NCI-H82 treated with DMSO at 0.1 percent for 48 hours (cell line): Measurements from ENCODE around the gene VWDE.
"Not testable (repeated sequence)": the region's sequence is repeated elsewhere in the genome, so short reads cannot be mapped to it uniquely, and the experiment has no call there.

ENCODE experiments used
- DNase-seq: peaks from one replicate; lab custom pipeline; 2025; ENCODE audit not compliant: unreplicated experiment; lab: John Stamatoyannopoulos, UW

The VWDE gene

GRCh38 chr7:12402365-12402725 lies 1.3 kb downstream of the VWDE start:
- DNase-seq: no peak

- DNase-seq: no peak
These were observed 1.9 kb downstream of the VWDE start for GRCh38 chr7:12401538-12402364.

- no peak for DNase-seq
These were observed 5.5 kb downstream of the VWDE start for GRCh38 chr7:12398186-12398585.

DNA sequence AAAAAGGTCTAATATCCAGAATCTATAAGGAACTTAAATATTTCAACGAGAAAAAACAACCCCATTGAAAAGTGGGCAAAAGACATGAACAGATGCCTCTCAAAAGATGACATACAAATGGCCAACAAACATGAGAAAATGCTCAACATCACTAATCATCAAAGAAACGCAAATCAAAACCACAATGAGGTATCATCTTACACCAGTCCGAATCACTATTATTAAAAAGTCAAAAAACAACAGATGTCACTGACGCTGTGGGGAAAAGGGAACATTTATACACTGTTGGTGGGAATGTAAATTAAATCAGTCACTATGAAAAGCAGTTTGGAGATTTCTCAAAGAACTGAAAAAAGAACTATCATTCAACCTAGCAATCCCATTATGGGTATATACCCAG lies 6.0 kb downstream of the VWDE start:
- DNase-seq: no peak

- not testable (repeated sequence) for DNase-seq
These were observed 7.0 kb downstream of the VWDE start for GRCh38 chr7:12396670-12397069.

DNA sequence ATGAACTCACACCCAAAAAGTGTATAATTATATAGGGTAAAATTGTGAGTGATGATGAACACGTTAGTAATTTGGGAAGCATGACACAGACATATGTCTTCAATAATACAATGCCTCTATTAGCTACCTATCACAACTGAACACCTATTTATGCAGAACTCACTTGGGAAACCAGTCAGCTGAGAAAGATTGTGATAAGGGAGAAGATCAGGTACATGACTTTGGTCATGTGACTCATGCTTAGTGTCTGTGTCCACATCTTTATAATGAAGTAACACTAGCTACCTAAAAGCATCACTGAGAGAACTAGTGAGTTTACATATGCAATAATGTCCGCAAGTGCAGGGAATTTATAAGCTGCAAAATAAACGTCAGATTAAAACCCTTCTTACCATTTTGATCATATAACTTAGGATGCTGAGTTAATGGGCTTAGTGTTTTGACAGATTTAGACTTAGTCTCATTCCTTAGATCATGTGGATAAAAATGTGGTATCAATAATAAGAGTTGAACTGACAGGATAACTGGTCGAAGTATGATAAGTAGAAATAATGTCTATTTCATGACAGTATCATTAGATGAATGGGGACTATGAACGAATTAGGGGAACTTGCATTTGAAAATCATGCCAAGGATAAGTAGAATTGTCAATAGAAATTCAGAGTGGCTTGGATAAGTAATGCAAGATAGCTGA lies 11.6 kb downstream of the VWDE start:
- DNase-seq: no peak

- DNase-seq: peak; percentile 9
These were observed 14.5 kb downstream of the VWDE start for GRCh38 chr7:12389089-12389700.

- no peak for DNase-seq
These were observed 17.3 kb downstream of the VWDE start for GRCh38 chr7:12386313-12386740.

GRCh38 chr7:12385364-12385786 lies 18.3 kb downstream of the VWDE start:
- DNase-seq: peak; percentile 55

- DNase-seq: no peak
These were observed 20.3 kb downstream of the VWDE start for GRCh38 chr7:12383377-12383776.

DNA sequence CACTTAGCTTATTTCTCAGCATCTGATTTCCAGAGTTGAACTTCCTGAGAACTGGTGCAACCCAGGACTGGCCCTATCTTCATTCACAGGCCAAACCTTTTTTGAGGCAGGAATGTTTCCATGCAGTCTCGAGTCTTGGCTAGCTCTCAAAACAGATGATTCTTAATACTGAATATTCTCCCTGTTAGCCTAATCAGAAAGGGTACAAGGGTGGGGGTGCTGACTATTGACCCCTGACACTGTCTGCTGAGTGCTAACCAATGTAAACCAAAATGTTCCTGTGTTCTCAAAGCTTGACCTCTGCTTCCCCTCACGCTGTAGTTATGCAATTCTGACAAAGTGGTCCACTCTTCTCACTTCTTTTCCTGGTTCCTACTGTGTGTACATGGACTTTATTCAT lies 25.3 kb downstream of the VWDE start:
- no peak for DNase-seq

DNA sequence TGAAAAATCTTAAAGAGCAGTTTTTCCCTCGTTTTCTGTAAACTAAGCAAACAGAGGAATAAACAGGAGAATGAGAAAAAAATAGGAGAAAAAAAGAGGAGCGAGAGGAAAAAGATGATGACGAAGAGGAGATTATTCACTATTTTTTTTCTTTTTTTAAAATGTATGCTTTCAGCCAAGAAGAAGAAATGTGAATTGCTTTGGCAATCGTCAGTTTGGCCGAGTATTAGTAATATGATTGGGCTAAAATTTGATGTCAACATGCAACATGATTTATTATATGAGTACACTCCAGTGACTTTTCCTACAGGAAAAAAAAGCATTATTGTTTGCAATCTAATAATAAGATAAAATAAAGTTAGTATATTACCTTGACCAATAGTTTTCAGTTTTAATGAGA lies 26.3 kb downstream of the VWDE start:
- no peak for DNase-seq

DNA sequence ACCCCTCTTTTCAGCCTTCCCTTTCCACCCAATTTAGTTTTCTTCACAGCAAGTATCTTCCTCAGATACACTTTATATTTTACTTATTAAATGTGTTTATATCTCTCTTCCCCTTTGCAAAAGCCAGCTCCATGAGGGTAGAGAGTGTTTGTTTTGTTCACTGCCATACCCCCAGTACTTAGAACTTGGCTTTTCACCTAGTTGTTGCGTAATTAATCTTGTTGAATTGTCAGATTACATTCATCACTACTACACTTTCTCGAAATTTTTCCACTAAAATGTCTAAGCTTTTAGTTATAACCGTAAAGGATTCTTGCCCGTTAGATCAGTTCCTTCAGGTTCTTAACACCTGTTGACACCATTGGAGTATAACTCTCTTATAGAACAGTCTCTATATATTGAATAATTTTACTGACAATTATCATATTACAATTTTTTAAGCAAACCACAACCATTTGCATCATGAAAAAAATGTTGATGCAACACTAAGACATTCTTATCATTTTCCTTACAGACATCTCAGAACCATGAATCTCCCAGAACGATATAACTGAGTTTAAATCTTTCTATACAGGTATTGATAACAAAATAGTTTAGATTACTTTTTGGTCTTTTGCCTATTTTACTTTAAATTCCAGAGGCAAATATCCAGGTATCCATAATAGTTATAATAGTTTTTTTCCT lies 29.9 kb downstream of the VWDE start:
- no peak for DNase-seq

- DNase-seq: no peak
These were observed 33.4 kb downstream of the VWDE start for GRCh38 chr7:12370249-12370648.

DNA sequence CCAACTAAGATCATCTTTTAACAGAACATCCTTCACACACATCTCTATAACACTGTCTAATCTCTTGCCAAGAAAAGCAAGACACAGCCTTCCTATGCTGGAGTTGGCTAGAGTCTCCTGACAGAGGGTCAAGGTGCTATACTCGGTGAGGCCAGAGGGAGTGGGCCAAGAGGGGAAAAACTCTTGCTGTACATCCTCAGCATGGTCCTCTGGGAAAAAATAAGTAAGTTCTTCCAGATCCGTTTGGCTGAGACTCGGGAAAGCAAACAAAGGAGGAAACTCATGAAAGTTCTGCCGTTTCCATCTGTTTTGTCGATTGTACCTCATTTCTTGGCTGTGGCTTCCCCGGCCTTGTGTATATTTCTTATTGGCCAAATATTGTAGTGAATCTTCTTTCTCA lies 33.9 kb downstream of the VWDE start:
- no peak for DNase-seq

- no peak for DNase-seq
These were observed 34.6 kb downstream of the VWDE start for GRCh38 chr7:12369072-12369471.

DNA sequence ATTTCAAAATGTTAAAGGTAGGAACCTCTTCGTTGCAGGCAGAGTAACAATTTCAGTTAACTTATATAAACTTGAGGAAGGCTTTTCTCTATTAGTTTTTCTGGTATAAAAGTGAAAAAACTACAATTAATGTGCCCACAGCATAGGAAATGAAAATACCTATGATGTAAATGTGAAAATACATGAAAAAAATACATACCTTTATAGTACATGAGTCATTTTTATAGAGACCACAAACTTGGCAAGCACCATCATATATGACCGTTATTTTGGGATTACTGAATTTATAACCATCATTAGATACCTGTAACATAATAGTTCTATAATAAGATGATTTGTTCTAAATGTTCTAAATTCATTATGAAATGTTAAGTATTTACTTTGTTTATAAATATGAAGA lies 42.7 kb downstream of the VWDE start:
- DNase-seq: no peak

GRCh38 chr7:12358694-12359093 lies 45.0 kb downstream of the VWDE start:
- DNase-seq: no peak

DNA sequence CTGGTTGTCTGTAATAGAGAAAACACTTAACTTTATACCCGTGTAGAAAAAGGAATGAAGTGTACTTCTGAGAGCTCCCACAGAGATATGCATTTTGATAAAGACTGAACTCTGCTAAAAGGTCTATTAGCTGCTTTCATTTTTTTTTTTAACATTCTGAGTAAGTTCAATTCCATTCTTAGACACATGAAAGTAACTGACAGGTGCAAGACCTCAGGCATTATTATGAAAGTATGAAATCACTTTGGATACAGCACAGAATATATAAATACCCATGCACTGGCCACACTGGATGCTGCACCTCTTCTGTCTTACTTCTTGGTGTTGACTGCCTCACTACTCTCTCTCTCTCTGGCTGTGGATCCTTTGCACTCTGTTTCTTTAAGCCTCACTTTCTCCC lies 46.2 kb downstream of the VWDE start:
- no peak for DNase-seq

DNA sequence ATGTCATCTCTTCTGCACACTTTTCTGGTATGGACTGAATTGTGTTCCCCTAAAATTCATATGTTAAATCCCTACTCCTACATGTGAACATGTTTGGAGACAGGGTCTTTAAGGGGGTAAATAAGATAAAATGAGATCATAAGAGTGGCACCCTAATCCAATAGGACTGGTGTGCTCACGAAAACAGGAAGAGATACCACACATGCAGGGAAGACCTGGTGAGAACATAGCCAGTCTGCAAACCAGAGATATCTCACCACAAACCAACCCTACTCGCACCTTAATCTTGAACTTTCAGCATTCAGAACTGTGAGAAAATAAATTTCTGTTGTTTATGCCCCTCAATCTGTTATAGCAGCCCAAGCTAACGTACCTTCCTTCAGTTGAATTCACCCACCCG lies 51.8 kb downstream of the VWDE start:
- no peak for DNase-seq

DNA sequence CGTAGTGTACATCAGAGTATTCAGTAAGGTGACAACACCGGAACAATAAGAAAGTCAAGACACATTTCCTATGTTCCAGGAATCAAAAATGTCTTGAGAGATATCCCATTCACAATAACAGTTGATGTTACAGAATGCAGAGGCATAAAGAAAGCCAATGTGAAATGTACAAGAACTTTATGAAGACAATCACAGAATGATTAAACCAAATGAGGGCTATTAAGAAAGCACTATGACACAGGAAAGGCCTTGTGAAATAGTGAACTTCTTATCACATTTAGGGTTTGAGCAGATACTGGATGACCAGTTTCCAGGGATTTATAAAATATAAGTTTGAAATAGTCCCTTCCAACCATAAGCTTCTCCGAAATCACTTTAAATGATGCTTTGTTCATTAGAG lies 52.7 kb downstream of the VWDE start:
- DNase-seq: no peak

- no peak for DNase-seq
These were observed 66.6 kb downstream of the VWDE start for GRCh38 chr7:12337095-12337494.
